GM12892 (cell line): ENCODE measurements around the gene CST11.

Source experiments
- POLR2A ChIP-seq: IDR thresholded peaks from 2 replicates; pipeline ENCODE4 v1.6.1; 2011; ENCODE audit warnings: low read depth, low read length, control low read depth
- TAF1 ChIP-seq: IDR thresholded peaks from 2 replicates; pipeline ENCODE4 v1.6.1; 2011; ENCODE audit warnings: low read depth, mild to moderate bottlenecking, control low read depth, low read length, borderline replicate concordance

DNA sequence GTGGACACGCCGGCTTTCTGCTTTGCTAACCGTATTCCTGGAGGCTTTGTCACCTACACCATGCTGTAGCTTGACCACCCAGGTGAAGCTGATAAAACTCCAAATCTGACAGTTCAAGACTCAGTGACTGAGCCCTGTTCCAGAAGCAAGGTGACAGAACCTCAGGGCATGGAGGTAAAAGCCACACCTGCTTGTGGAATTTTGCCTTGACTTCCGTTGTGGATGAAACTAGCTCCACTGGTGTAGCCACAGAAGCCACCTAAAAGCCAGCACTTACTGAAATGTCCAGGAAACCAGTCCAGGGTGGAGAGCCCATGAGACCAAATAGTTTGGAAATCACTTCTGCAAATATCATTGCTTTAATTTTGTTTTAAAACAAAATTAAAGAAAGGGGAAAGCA lies 49.2 kb upstream of the CST11 start:
- TF ChIP-seq TAF1 = no peak
- TF ChIP-seq POLR2A = no peak
